ENCODE data around the gene DPYD.

The DPYD gene

DNA sequence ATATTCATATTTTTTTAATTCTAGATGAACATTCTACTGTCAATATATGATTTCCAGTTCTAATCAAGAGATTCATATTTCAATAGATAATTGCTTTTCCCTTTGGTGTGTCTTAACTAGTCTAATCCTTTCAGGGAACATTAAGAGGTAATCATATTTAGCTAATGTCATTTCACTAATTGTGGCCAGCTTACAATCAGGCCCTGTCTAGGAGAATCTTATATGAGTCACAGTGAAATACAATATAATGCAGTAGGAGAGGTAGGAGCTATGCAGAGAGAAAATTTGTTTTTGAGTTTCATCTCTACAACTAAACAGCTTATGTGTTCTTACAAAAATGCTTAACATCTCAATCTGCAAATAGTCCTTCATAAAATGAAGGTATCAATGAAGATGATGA is 85.9 kb downstream of the DPYD start:
- Histone ChIP-seq H3K27me3 (no peaks in the 10 kb centered on the region), H3K4me3 (no peak overlapping the region), H3K27ac (no peak overlapping the region), H3K9me3 (no peaks in the 10 kb centered on the region), H3K4me1 (peaks cover 0 to 6% (median 0%) of the 10 kb centered on the region in 4 donors), H3K36me3 (no peaks in the 10 kb centered on the region)
- DNase-seq = no peak
- TF ChIP-seq, protein P1, sequence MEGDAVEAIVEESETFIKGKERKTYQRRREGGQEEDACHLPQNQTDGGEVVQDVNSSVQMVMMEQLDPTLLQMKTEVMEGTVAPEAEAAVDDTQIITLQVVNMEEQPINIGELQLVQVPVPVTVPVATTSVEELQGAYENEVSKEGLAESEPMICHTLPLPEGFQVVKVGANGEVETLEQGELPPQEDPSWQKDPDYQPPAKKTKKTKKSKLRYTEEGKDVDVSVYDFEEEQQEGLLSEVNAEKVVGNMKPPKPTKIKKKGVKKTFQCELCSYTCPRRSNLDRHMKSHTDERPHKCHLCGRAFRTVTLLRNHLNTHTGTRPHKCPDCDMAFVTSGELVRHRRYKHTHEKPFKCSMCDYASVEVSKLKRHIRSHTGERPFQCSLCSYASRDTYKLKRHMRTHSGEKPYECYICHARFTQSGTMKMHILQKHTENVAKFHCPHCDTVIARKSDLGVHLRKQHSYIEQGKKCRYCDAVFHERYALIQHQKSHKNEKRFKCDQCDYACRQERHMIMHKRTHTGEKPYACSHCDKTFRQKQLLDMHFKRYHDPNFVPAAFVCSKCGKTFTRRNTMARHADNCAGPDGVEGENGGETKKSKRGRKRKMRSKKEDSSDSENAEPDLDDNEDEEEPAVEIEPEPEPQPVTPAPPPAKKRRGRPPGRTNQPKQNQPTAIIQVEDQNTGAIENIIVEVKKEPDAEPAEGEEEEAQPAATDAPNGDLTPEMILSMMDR (IDR thresholded peaks at IDR 0.05) = no peak
- intact Hi-C loops (cut with DNase I; ENCODE audit: low total_unique reads) = no loop called here

GRCh38 chr1:97833881-97834280 is 87.0 kb downstream of the DPYD start:
- no peak for DNase-seq
- intact Hi-C loops (cut with DNase I; ENCODE audit: low total_unique reads) = no loop called here
- Histone ChIP-seq H3K4me3 (no peak overlapping the region), H3K27me3 (no peaks in the 10 kb centered on the region), H3K36me3 (no peaks in the 10 kb centered on the region), H3K9me3 (no peaks in the 10 kb centered on the region), H3K27ac (no peak overlapping the region), H3K4me1 (peaks cover 0 to 6% (median 0%) of the 10 kb centered on the region in 4 donors)
- TF ChIP-seq, protein P1 (IDR thresholded peaks at IDR 0.05) = no peak

DNA sequence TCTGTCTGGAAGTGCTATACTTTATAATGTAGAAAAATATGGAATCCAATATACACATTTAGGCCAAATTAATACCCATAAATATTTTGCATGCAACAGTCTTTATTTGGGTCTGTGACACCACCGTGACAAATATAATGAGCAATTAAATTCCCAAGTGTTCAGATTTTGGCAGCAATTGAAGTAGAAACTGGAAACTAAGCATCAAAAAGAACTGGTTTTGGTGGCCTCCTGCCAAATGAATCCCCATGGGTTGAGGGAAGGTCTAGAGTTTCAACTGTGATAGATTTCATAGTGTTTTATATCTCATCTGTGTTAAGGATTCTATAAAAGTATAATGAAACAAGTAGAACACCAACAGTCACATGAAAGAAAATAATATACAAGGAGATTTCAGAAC is 88.4 kb downstream of the DPYD start:
- intact Hi-C loops (cut with DNase I; ENCODE audit: low total_unique reads) = no loop called here
- Histone ChIP-seq H3K9me3 (no peaks in the 10 kb centered on the region), H3K27ac (no peak overlapping the region), H3K27me3 (no peaks in the 10 kb centered on the region), H3K4me1 (peaks cover 0 to 6% (median 0%) of the 10 kb centered on the region in 4 donors), H3K36me3 (no peaks in the 10 kb centered on the region), H3K4me3 (no peak overlapping the region)
- no peak for DNase-seq
- TF ChIP-seq, protein P1 (IDR thresholded peaks at IDR 0.05) = no peak

DNA sequence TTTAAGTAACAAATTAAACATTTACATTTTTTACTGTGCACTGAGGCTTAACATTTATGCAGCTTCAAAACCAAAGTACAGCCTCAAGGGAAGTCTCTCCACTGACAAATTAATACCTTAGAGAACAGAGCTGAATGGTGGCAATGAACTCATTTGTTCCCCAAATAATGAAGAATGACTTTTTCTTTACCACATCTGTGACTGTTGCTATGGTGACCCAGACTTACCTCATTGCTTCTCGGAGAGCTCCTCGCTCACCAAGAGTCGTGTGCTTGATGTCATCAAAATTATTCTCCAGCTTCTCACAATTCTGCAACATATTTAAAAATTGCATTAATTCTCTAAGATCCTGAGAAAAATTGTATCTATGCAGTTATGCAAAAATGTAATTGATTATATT is 92.9 kb downstream of the DPYD start:
- TF ChIP-seq, protein P1 (IDR thresholded peaks at IDR 0.05) = no peak
- Histone ChIP-seq H3K27ac (no peak overlapping the region), H3K4me1 (peaks cover 0 to 18% (median 0%) of the 10 kb centered on the region in 4 donors), H3K36me3 (no peaks in the 10 kb centered on the region), H3K9me3 (no peaks in the 10 kb centered on the region), H3K4me3 (no peak overlapping the region), H3K27me3 (no peaks in the 10 kb centered on the region)
- intact Hi-C loops (cut with DNase I; ENCODE audit: low total_unique reads) = no loop called here
- DNase-seq = no peak

DNA sequence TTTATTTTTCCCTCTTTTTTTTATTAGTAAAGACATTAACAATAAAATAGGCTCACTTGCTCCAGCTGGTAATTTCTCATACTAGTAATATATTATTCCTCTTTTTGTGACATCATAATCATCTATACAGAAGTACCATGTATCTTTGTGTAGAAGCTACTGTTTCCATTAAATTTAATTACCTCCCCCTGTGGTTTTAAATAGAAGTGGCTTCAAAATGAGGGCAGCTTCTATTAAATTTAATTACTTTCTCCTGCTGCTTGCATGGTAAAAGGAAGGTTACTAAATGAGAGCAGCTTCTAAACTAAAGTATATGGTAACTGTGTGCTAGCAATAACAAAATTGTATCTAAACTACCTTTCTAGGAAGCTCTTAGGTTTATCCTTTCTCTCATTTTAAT is 94.0 kb downstream of the DPYD start:
- peaks cover 0 to 12% (median 0%) of the 10 kb centered on the region in 4 donors for H3K4me1 ChIP-seq
- H3K27ac ChIP-seq = no peak overlapping the region
- intact Hi-C loops (cut with DNase I; ENCODE audit: low total_unique reads) = no loop called here
- no peaks in the 10 kb centered on the region for H3K36me3 ChIP-seq
- no peaks in the 10 kb centered on the region for H3K9me3 ChIP-seq
- H3K4me3 ChIP-seq = no peak overlapping the region
- TF ChIP-seq, protein P1 (IDR thresholded peaks at IDR 0.05) = no peak
- no peak for DNase-seq
- H3K27me3 ChIP-seq = no peaks in the 10 kb centered on the region

DNA sequence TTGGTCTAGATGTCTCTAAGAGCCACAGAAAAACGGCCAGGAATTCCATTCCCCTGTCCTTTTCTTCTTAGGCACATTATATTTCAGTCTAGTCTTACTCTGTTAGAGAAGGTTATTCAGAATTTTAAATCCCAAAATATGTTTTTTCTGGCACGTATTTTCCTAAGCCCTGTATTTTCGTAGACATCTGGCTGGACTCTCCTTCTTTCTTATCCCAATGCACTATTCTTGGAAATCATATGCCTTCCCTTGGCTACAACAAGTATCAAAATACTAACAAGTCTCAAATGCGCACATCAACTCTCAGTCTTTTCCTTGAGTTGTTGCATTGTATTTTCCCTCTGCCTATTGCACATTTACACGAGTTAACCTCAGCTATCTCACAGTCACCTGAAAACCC is 96.2 kb downstream of the DPYD start:
- no peaks in the 10 kb centered on the region for H3K9me3 ChIP-seq
- intact Hi-C loops (cut with DNase I; ENCODE audit: low total_unique reads) = no loop called here
- DNase-seq = no peak
- no peak overlapping the region for H3K4me3 ChIP-seq
- H3K27me3 ChIP-seq = no peaks in the 10 kb centered on the region
- peak overlapping the region; percentile 25 to 40 for H3K27ac ChIP-seq
- H3K4me1 ChIP-seq = peaks cover 0 to 12% (median 0%) of the 10 kb centered on the region in 4 donors
- no peaks in the 10 kb centered on the region for H3K36me3 ChIP-seq
- TF ChIP-seq, protein P1 (IDR thresholded peaks at IDR 0.05) = no peak
